Activated CD8-positive, alpha-beta memory T cell treated with anti-CD3 and anti-CD28 coated beads, Interleukin-2, amount 50 U/mL, for 4 hours (primary cell): ENCODE results near the gene ANKRD13D.
A peak's percentile ranks its signal among the peaks of the same experiment; 100 is the strongest.
"Not testable (repeated sequence)": the region's sequence is repeated elsewhere in the genome, so short reads cannot be mapped to it uniquely, and the experiment has no call there.

ENCODE experiments used
- DNase-seq: peaks from one replicate; pipeline ENCODE4 v3.0.0-alpha.2; 2020

The ANKRD13D gene

DNA sequence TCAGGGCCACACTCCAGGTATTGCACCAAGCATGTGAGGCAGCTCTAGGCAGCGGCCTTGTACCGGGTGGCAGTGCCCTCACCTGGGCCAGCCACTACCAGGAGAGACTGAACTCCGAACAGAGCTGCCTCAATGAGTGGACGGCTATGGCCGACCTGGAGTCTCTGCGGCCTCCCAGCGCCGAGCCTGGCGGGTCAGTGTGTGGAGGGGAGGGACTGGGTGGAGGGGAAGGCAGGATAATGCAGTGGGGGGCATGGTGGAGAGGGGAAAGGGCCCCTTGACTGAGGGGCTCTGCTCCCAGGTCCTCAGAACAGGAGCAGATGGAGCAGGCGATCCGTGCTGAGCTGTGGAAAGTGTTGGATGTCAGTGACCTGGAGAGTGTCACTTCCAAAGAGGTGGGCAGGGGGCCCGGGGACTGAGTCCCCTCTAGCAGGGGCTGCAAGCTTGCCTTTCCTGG lies 18.5 kb downstream of the ANKRD13D start:
- DNase-seq = no peak

DNA sequence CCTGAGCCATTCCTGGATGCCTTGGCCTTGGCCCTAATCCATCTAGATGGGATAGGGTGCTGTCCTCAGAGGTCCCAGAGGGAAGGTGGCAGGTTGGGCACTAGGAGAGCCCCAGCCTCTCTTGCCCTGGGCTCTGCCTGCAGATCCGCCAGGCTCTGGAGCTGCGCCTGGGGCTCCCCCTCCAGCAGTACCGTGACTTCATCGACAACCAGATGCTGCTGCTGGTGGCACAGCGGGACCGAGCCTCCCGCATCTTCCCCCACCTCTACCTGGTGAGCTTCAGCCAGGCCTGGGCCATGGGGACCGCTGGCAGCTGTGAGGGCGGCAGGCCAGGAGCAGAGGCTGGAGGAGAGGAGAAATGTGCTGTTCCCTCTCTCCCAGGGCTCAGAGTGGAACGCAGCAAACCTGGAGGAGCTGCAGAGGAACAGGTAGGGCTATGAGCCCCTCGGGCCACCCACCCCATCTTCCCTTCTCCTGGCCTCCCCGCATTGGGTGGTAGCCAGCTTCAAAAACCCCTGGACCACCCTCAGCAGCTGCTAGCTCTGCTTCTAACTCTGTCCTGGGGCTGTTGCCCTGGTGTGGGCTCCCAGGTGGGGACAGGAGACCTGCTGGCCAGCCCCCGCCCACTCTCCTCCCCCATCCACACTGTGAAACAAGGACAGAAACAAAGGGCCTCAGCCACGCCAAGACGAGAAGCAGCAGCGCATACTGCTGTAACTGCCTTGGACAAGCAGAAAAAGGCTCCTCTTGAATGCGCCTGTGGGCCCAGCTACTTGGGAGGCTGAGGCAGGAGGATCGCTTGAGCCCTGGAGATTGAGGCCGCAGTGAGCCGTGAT lies 19.1 kb downstream of the ANKRD13D start:
- DNase-seq = no peak

DNA sequence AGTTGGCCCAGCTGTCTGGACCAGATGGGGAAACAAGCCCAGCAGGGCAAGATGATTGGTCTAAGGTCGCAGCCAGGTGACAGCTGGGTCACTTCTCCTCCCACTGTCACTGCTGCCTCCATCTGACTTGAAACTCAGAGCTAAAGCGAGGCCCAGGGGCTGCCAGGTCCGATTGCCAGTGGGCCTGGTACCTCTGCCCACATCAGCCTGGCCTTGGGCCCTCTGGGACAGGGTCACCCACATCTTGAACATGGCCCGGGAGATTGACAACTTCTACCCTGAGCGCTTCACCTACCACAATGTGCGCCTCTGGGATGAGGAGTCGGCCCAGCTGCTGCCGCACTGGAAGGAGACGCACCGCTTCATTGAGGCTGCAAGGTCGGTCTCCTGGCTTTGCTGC lies 20.1 kb downstream of the ANKRD13D start:
- no peak for DNase-seq

DNA sequence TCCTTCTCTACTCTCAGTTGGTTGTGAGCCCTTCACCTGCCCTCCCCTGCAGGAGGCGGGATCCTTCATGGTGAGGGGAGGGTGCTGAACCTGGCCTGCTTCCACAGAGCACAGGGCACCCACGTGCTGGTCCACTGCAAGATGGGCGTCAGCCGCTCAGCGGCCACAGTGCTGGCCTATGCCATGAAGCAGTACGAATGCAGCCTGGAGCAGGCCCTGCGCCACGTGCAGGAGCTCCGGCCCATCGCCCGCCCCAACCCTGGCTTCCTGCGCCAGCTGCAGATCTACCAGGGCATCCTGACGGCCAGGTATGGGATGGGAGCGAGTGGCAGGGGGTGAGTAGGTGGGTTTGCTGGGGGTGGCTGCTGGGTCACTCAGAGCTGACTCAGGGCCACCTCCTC lies 20.6 kb downstream of the ANKRD13D start:
- DNase-seq = no peak

DNA sequence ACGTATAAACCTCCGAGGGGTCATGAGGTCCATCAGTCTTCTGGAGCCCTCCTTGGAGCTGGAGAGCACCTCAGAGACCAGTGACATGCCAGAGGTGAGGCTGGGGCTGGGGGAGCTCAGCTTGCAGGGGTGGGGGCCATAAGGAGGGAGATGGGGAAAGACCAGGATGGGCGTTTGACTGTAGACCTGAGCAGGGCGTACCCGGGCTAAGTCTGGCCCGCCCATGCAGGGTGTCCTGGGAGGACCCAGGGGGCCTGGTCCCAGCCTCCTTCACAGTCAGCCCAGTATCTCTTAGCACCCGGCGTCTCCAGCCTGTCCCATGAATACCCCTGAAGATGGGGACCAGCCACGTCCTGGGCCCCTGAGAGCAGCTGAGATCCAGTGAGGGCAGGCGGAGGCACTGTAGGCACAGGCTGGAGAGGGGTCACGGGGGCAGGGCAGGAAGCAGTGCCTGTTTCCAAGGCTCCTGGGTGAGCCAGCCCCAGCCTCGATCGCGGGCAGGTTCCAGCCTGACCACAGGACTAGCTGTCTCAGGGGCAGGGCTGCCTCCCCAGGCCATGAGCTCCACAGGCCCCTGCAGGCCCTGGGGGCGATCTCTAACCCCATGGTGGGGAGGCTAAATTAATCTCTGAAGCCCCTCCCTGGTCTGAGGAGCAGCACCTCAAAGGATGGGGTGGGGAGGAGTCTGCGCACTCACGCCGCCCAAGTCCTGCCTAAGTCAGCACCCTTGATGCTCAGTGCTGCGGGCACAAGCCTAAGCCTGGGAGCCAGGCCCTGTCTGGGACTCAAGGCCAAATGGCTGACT lies 21.3 kb downstream of the ANKRD13D start:
- DNase-seq = no peak

DNA sequence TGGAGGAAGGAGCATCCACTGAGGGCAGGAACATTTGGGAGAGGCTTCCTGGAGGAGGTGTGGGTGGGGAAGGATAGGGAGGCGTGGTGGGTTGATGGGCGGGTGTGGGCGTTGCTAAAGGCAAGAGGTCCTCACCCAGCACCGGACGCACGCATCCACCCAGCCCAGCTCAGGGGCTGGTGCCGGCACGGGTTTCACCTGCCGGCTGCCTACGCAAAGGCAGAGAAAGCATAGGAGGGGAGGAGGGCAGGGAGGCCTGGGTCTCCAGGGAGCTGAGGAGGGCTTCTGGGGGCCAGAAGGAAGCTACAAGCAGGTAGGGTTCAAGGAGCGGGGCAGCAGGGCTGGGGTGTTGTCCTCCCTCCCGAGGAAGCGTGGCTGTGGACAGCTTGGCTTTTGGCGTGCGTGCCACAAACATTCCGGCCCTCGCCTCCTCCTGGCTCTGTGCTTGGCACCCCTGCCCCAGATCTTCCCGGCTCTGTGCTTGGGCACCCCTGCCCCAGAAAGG lies 22.0 kb downstream of the ANKRD13D start:
- no peak for DNase-seq

DNA sequence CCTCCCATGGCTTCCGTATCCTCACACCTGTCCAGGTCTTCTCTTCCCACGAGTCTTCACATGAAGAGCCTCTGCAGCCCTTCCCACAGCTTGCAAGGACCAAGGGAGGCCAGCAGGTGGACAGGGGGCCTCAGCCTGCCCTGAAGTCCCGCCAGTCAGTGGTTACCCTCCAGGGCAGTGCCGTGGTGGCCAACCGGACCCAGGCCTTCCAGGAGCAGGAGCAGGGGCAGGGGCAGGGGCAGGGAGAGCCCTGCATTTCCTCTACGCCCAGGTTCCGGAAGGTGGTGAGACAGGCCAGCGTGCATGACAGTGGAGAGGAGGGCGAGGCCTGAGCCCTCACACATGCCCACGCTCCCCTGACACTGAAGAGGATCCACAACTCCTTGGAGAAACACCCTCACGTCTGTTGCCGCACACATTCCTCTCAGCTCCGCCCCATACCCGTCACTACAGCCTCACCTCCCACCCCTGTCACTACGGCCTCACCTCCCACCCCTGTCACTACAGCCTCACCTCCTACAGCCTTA lies 22.5 kb downstream of the ANKRD13D start:
- no peak for DNase-seq

DNA sequence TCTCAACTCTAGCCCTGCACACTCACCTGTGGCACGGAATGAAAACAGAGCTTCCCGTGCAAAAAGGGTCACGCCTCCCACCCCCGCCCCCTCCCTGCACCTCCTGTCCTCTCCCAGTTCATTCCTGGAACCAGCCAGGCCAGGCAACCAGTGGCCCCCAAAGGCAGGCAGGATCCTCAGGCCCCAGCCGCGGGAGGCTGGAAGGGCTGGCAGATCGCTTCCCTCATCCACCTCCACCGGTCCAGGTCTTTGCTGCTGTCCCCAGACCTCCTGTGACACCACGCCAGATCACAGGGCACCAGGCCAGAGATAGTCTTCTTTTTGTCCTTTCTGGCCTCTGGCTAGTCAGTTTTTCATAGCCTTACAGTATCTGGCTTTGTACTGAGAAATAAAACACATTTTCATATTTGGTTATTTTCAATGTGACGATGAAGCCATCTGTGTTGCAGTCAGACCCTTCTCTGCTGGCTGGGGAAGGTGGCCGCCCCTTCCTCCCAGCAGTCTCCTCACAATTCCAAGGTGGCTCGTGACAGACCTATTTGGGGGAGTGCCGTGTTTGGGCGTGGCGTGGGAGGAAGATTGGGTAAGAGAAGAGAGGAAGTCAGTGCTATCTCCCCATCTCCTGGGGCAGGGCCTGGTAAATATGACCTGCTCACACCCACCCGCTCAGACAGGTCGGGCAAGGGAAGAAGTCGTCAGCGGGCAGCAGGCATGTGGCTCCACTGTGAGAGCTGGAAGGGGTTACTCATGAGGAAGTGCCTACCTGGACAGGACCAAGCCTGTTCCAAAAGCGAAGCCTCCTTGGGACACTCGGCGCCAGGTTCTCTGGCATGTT lies 23.3 kb downstream of the ANKRD13D start:
- peak; percentile 51 for DNase-seq

DNA sequence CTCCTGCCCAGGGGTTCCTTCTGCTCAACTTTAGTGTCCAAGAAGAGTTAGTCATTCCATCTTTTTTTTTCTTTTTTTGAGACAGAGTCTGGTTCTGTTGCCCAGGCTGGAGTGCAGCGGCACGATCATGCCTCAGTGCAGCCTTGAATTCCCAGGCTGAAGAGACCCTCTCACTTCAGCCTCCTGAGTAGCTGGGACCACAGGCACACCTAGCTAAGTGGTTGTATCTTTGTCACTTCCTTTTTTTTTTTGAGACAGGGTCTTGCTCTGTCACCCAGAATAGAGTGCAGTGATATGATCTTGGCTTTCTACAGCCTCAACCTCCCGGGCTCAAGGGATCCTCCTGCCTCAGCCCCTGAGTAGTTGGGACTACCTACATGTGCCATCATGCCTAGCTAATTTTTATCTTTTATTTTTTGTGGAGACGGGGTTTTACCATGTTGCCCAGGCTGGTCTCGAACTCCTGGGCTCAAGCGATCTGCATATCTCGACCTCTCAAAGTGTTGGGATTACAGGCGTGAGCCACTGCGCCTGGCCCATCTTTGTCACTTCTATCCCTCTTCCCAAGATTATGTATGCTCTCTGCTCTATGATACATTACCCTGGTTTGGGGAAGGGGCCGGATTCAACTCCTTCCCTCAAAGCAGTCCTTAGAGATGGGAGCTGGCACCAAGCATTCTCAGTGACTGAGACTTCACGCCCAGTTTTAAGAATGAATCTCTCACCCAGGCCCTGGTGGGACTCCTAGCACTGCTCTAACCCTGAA lies 24.2 kb downstream of the ANKRD13D start:
- no peak for DNase-seq

DNA sequence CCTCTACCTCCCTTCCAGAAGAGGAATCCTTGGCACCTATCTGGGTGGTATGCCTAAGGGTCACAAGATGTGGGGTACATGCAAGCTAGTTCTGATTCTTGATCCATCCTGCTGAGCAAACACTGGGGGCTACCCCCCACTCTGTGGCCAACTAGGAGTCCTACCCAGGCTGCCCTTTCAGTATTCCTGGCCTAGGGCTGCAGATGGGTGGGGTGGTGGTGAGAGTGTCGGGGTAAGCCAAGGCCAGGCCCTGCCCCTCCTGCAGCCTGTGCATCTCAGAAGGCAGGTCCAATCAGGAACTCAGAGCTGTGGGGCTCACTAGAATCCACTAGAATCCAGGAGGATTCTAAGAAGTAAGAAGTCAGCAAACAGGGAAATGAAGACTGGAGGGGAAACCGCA lies 25.1 kb downstream of the ANKRD13D start:
- no peak for DNase-seq

DNA sequence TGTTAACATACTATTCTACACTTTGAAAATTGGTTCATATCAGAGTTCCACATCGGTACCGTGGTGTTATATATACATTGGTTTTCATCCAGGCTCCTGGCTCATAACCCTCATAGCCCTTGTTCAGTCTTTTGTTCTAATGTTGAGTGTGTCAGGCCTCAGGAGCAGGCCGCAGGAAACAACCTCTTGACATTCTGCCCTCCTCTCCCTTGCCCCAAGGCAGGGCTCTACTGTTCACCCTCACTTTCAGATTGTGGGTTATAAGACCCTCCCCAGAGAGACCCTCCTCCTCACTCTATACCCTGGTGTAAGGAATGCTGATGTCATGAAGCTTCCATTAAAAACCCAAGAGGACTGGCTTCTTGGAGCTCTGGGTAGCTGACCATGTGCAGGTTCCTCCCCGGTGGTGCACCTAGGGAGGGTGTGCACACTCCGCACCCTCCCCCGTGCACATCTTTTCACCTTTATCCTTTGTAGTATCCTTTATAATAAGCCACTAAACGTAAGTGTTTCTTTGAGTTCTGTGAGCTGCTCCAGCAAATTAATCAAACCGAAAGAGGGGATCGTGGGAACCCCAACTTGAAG lies 26.3 kb downstream of the ANKRD13D start:
- DNase-seq = no peak

DNA sequence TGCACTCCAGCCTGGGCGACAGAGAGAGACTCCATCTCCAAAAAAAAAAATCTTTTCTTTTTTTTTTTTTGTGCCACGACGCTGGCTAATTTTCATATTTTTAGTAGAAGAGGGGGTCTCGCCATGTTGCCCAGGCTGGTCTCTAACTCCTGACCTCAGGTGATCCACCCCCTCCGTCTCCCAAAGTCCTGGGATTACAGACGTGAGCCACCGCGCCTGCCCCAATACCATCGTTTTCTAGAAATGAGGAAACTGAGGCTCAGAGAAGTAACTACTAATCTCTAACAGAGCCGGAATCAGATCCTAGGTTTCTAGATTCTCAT lies 27.7 kb downstream of the ANKRD13D start:
- DNase-seq = no peak

DNA sequence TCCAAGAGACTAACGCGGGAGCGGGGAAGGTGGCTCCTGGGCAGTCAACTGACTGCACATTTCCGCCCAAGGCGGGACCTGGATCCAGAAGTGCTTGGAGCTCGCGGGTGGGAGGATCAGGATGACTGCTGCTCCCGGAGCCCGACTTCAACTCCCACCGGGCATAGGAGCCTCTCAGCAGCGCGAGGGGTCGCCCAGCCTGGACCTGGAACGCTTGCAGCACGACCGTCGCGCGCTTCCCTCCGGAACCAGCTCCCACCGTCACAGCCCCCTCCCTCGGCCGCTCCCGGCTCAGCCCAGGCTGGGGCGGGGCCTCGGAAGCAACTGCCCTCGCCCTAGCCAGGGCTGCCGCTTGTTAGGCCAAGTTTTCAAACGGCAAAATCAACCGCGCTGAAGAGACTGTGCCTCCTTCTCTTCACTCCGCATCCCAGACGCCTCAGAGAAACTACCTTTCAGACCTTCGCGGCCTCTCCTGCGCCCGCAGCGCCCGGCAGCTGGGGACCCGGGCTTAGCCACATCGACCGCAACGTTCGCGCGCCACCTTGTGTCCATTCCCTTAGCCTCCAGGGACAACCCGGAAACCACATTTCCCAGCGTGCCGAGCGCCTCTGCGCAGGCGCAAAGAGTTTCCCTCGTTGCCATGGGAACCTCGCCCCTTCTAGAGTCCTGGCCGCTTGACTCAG lies 28.2 kb downstream of the ANKRD13D start:
- DNase-seq = peak; percentile 99

DNA sequence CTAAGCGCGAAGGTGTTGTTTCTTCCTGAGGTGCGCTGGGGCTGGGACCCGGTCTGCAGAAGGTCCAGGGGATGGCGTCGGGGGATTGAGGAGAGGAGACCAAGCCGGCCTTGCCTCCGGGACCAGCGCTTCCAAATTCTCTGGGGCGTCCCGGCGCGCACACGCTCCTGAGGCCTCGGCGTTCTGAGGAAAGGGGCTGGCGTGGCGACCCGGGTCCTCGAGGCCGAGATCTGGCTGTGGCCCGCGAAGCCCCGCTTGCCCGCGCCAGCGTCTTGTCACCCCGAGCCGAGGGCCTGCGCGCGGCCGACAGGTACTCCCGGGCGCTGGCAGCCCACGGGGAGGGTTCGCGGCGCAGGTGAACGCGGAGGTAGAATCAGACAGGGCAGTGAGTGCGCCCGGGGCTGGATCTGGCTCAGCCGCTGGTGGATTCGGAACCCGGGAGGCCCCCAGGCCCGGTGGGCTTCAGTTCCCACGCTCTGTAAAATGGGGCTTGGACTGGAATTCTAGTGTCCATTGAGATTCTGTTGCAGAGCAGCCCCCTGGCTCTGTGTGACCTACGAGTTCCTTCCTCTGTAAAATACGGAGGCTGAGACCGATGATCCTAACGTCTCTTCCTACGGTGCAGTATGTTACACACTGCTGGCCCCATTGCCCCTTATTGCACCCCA lies 28.9 kb downstream of the ANKRD13D start:
- DNase-seq = no peak

DNA sequence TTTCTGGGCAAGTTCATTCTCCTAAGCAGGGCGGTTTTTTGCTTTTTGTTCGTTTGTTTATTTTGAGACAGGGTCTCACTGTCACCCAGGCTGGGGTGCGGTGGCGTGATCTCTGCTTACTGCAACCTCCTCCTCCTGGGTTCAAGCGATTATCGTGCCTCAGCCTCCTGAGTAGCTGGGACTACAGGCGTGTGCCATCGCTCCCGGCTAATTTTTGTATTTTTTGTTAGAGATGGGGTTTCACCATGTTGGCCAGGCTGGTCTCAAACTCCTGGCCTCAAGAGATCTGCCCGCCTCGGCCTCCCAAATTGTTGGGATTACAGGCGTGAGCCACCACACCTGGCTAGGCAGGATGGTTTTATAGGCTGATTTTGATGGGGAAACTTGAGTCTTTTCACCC lies 29.8 kb downstream of the ANKRD13D start:
- not testable (repeated sequence) for DNase-seq

DNA sequence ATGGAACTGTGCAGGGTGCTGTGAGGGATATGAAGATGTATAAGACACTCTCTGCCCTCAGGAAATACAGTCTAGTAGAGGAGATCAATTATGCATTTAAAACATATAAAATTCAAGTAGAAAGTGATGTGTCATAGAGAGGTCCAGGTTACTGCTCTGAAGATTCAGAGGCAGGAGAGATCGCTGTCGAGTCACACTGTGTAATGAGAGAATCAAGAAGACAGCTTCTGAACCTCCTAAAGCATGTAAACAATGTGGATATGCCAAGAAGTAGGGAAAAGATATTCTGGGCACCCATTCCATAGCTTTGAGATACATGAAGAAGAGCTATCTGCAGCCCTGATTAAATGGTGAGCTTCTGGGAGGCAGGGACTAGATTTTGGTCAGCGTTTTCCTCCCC lies 30.9 kb downstream of the ANKRD13D start:
- no peak for DNase-seq

DNA sequence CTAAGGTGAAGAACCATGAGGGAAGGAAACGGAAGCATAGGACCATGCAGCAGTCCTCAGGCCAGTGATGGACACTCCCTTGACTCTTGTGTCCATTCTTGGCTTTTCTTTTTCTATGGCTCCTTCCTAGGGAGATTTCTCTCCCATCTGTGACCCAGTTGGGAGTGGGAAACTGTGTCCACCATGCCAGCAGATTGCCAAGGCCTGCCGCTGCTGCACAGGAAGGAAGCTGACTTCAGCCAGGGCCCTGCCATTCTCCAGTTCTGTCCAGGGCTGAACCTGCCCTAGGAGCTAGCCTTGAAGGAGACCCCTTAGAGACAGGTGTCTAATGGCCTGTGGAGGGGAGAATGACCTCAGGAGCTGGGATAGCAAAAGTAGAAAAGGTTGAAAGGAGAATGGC lies 31.6 kb downstream of the ANKRD13D start:
- no peak for DNase-seq

DNA sequence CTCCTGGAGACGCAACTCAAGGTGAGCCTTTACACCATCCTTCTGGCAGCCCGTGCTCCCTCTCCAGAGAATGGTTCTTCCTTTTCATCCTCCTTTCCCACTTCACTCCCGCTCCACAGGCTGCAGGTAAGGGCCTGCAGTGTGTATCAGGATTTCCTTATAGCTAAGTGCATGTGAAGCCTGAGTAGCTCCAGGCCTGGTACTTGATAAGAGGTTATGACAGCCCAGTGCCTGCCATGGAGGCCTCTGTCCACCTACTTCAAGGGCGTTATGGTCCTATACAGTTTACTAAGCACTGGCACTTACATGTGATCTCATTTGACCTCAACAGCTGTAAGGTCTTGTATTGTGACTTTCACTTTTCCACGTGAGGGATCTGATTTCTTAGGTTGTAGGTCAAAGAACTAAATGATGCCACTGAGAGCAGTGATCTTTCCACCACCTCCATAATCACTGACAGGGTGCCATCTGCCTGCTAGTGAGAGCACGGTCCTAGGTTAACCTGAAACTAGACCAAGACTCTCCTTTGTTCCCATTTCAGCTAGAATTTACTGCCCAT lies 32.3 kb downstream of the ANKRD13D start:
- DNase-seq = no peak

DNA sequence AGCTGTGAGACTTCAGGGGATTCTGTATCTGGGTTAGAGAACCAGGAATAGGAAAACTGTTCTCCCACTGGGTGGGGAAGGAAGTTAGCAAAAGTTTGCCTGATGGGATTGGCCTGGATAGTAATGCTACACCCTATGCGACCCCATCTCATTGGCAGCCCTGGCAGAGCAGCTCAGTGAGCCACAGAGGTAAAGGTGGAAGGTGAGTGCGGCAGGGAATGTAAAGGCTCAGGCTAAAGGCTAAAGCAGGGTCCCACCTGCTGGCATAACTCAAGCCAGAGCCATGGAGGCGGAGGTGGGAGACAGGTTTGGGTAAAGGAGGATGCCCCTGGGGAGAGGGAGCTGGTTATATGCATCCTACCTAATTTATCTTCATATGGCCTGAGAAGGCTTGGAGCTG lies 32.9 kb downstream of the ANKRD13D start:
- no peak for DNase-seq

DNA sequence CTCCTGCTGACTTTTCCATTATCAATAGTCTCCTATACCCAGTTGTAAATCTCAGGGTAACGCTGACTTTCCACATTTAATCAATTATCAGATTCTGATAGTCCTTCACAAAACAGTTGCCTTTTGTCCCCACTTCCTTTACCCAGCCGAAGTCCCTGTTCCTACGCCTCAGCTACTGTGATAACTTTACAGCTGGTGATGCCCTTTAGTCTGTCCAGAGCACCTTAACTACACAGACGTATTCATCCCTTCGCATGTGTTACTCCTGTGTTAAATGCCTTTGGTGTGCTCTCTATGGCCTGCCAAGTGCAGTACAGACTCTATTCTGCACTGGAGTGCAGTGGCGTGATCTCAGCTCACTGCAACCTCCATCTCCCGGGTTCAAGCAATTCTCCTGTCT lies 34.4 kb downstream of the ANKRD13D start:
- DNase-seq = no peak
